NCI-H460 (cell line): ENCODE data around the gene ELP2. TPM values are rescaled to one million over a fixed set of nuclear protein-coding genes. Genes with fewer than 3 reads are reported as not detected.

ENCODE experiments used
- DNase-seq: peaks from one replicate; pipeline ENCODE4 v3.0.0-alpha.2; 2016; ENCODE audit warnings: low read depth; ENCODE audit errors: extremely low read depth
- total RNA-seq: library from RNA; depleted of rRNA; stranded (reverse); fragments of >200 nt; shearing (Covaris generic); gene quantifications from 2 replicates; pipeline ENCODE4 v1.2.3, GENCODE V29; 2014; rRNA removed

The ELP2 gene
- total RNA-seq, 1 experiment from 2014 or later = 88.6 TPM

DNA sequence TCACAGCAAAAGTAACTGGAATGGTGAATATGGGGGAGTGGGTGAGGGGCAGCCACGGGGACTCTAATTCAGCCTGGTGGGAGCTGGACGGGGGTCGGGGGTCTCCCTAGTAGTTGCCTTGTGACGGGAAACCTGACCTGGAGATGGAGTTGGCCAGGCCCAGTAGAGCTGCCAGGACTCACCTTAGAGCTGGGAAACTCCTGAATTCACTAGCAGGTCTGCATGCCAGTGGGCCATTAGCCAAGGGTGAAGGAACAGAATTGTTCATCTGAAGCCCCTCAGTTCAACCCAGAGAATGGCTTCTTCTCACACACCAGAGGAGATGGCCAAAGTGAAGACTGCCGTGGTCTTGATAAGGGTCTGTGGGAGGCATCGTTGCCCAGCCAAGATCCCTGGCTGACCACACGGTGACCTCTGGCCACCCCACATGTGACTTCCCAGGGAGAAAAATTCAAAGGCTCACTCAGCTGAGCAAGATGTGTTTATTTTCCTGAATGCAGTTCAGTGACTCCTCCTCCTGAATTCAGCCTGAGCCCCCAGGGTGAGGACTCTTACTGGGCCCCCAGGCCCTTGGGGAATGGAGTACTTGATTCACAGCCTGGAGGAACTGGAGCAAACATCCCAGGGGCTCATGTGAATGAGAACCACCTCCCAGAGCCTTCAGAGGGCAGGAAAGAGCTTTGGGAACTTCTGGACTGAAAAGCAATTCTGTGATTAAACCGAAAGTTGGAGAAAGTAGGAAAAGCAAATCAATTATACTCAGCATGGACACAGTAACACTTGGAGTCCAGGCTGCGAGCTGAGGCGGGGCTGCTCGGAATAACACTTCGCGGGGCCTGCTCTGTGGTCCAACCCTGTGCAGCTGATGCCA is 82.8 kb downstream of the ELP2 start:
- DNase-seq = no peak

DNA sequence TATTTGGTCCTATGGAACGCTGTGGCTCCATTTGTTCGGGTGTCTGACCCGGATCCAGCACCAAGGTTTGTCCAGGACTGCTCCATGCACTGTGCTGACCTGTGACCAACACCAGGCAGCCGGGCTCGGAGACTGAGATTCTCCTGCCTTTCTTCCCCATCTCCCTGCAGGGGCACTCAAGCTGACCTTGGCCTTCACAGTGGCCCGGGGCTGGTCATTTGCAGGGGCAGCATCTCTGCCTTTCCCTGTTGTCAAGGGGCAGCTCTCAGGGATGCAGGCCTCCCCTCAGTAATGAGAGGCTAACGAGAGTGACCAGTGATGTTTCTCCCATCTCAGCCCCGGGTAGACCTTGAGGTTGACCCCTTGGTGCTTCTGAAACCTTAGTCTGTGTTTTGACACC is 85.1 kb downstream of the ELP2 start:
- no peak for DNase-seq

DNA sequence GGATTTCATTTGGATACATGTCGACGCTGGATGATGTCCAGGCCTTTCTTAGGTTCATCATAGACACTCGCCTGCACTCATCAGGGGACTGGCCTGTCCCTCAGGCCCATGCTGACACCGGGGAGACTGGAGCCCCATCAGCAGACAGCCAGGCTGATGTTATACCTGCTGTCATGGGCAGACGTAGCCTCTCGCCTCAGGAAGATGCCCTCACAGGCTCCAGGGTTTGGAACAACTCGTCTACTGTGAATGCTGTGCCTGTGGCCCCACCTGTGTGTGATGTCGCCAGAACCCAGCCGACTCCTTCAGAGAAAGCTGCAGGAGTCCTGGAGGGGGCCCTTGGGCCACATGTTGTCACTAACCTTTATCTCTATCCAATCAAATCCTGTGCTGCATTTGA is 85.9 kb downstream of the ELP2 start:
- DNase-seq = no peak

DNA sequence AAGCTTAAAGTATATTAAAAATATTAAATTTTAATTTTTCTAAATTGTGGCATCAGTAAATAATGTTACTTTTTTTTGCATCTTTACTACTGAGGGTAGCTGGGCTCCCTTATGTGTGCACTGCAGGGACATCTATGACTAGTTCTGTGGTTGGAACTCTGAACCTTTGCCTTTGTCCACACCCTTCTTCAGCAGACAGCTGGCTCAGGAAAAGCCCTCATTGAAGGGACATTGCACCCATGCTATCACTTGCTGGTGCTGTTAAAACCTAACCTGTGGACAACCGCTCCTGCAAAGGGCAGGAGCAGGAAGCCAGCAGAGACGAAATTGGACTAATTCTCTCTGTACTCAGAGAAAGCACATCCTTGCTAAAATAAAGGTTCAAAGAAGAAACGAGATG is 87.6 kb downstream of the ELP2 start:
- no peak for DNase-seq

DNA sequence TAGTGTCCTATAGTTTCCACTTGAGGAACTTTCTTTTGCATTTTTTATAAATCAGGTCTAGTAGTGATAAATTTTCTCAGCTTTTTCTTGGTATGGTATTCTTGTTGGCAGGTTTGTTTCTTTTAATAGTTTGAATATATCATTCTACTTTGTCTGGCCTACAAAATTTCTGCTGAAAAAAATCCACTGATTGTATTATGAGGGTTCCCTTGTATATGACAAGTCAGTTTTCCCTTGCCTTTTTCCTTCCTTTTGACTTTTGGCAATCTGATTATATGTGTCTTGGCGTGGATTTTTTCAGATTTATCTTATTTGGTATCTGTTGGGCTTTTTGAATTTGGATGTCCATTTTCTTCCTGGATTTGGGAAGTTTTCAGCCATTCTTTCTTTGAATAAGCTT is 99.5 kb downstream of the ELP2 start:
- DNase-seq = no peak

Other genes with a start within 250 kb of the ELP2 start
- gene RPRD1A, start 62.3 kb upstream of the ELP2 start, total RNA-seq = 68.3 and 76.0 TPM in 2 replicates
- 59.7 and 64.7 TPM in 2 replicates for gene SLC39A6, start 559 bp upstream of the ELP2 start, total RNA-seq
- 20.5 and 29.7 TPM in 2 replicates for gene MOCOS, start 57.6 kb downstream of the ELP2 start, total RNA-seq
- 17.5 and 23.1 TPM in 2 replicates for gene FHOD3, start 167.8 kb downstream of the ELP2 start, total RNA-seq